ENCODE measurements around the gene ROR2.

GRCh38 chr9:91785447-91785842 lies 164.6 kb downstream of the ROR2 start:
- no peak for TF ChIP-seq POLR2AphosphoS5 (IDR thresholded peaks at IDR 0.05)
- TF ChIP-seq CTCF (IDR thresholded peaks at IDR 0.05): no peak
- TF ChIP-seq POLR2A (IDR thresholded peaks at IDR 0.05): no peak
